B cell (primary cell): ENCODE data around the gene HOXD4. TPM values are rescaled to one million over a fixed set of nuclear protein-coding genes. Genes with fewer than 3 reads are reported as not detected.

Source experiments
- ATAC-seq: fragments of 200-7000 bp; cut with Tn5 transposase; one replicate; pipeline ENCODE4 v1.10.0; 2021; ENCODE audit warnings: low read depth, mild to moderate bottlenecking, moderate number of reproducible peaks, moderate library complexity
- CTCF ChIA-PET: fragments of 350-600 bp; sonication (Branson Sonifier 250); formaldehyde crosslinking; loops from one replicate; lab custom pipeline; 2021; ENCODE audit warnings: antibody characterized with exemption, inconsistent platforms; lab: Charles Lee
- POLR2A ChIA-PET: fragments of 350-600 bp; sonication (Branson Sonifier 250); formaldehyde crosslinking; loops from one replicate; lab custom pipeline; 2021; ENCODE audit warnings: antibody characterized with exemption; lab: Charles Lee
- DNase-seq: peaks from one replicate; pipeline ENCODE4 v3.0.0; 2013
- H2AFZ ChIP-seq: 2 replicates; pipeline ENCODE4 v1.6.1; 2012; ENCODE audit warnings: mild to moderate bottlenecking, low read depth, low read length; ENCODE audit not compliant: insufficient read depth, poor library complexity, severe bottlenecking
- H3K27ac ChIP-seq, 2 donors: 1 replicate in 1 of 2; 2 replicates in 1 of 2; pipeline ENCODE4 v1.5.1; 2012 to 2013; ENCODE audit warnings: low read length in 2 of 2, mild to moderate bottlenecking in 2 of 2, moderate library complexity in 1 of 2
- H3K27me3 ChIP-seq, 4 experiments: fragments of 200-600 bp in 1 of 4; sonication (generic) in 1 of 4; replicated peaks in 1 of 4; 1 replicate in 2 of 4; 2 replicates in 2 of 4; pipeline versions ENCODE4 v1.6.1 to v1.7.0; 2013 to 2016; ENCODE audit warnings: low read length in 3 of 4, mild to moderate bottlenecking in 2 of 4, mixed read lengths in 1 of 4, moderate library complexity in 1 of 4; ENCODE audit not compliant: insufficient read depth in 4 of 4, control insufficient read depth in 3 of 4; ENCODE audit errors: control extremely low read depth in 1 of 4
- H3K36me3 ChIP-seq, 2 experiments: replicated peaks in 1 of 2; 1 replicate in 1 of 2; 2 replicates in 1 of 2; pipeline versions ENCODE4 v1.6.1 to v1.7.1; 2013; ENCODE audit warnings: low read length in 1 of 2; ENCODE audit not compliant: insufficient read depth in 2 of 2, control insufficient read depth in 1 of 2; ENCODE audit errors: control extremely low read depth in 1 of 2, extremely low read depth in 1 of 2
- H3K4me1 ChIP-seq, 2 donors: fragments of 200-600 bp in 1 of 2; sonication (generic) in 1 of 2; 1 replicate in 1 of 2; 2 replicates in 1 of 2; pipeline versions ENCODE4 v1.5.1 to v1.6.1; 2013 to 2017; ENCODE audit warnings: low read length in 2 of 2; ENCODE audit not compliant: control insufficient read depth in 2 of 2, insufficient read depth in 2 of 2
- H3K4me2 ChIP-seq: replicated peaks from 2 replicates; pipeline ENCODE3; 2012; ENCODE audit warnings: mild to moderate bottlenecking, low read depth, low read length; ENCODE audit not compliant: poor library complexity, severe bottlenecking
- H3K4me3 ChIP-seq, 5 experiments: fragments of 200-600 bp in 1 of 5; sonication (generic) in 1 of 5; 1 replicate in 3 of 5; 2 replicates in 2 of 5; pipeline versions ENCODE4 v1.5.1 to v1.7.0; 2011 to 2016; ENCODE audit warnings: low read length in 4 of 5, mild to moderate bottlenecking in 4 of 5, low read depth in 2 of 5, control low read depth in 1 of 5, moderate library complexity in 1 of 5; ENCODE audit not compliant: insufficient read depth in 1 of 5; ENCODE audit errors: control extremely low read depth in 1 of 5, extremely low read depth in 1 of 5
- H3K79me2 ChIP-seq: fragments of 200-600 bp; sonication (generic); one replicate; pipeline ENCODE4 v1.6.0; 2016; ENCODE audit warnings: low read length; ENCODE audit not compliant: control insufficient read depth, insufficient read depth
- H3K9ac ChIP-seq: fragments of 200-600 bp; sonication (generic); 2 replicates; pipeline ENCODE4 v1.6.1; 2017; ENCODE audit warnings: mild to moderate bottlenecking, low read length, moderate library complexity
- H3K9me3 ChIP-seq, 3 donors: one replicate each; pipeline versions ENCODE4 v1.6.1 to v1.7.1; 2013; ENCODE audit warnings: low read length in 2 of 3; ENCODE audit not compliant: control insufficient read depth in 2 of 3, insufficient read depth in 1 of 3; ENCODE audit errors: control extremely low read depth in 1 of 3
- H4K20me1 ChIP-seq: 2 replicates; pipeline ENCODE4 v1.6.0; 2012; ENCODE audit warnings: mild to moderate bottlenecking, low read length; ENCODE audit not compliant: insufficient read depth, control insufficient read depth, poor library complexity, severe bottlenecking
- H3K27ac Mint-ChIP-seq: one replicate; pipeline ENCODE4 v1.8.0; 2021; ENCODE audit warnings: mixed read lengths
- H3K27me3 Mint-ChIP-seq: one replicate; pipeline ENCODE4 v1.8.0; 2021; ENCODE audit warnings: mixed read lengths
- H3K4me1 Mint-ChIP-seq: one replicate; pipeline ENCODE4 v1.8.0; 2021; ENCODE audit warnings: mixed read lengths
- H3K4me3 Mint-ChIP-seq: one replicate; pipeline ENCODE4 v1.8.0; 2021; ENCODE audit warnings: mixed read lengths
- H3K9me3 Mint-ChIP-seq: one replicate; pipeline ENCODE4 v1.8.0; 2022; ENCODE audit warnings: mixed read lengths; ENCODE audit not compliant: insufficient read depth
- CTCF ChIP-seq: fragments of 200-600 bp; IDR thresholded peaks from one replicate; pipeline ENCODE4 v1.8.0; 2022; ENCODE audit warnings: antibody characterized with exemption, mild to moderate bottlenecking
- EZH2 ChIP-seq: IDR thresholded peaks from 2 replicates; pipeline ENCODE4 v1.6.1; 2012; ENCODE audit warnings: borderline replicate concordance, low read depth, mild to moderate bottlenecking, moderate library complexity, low read length; ENCODE audit not compliant: insufficient read depth, poor library complexity, severe bottlenecking
- WGBS: methylation state at CpG from one replicate; pipeline ENCODE4 v1.1.5; 2013; ENCODE audit warnings: missing lambda C conversion rate; ENCODE audit not compliant: insufficient coverage; 5-methylcytosine and 5-hydroxymethylcytosine counted together
- intact Hi-C: fragments of 100-400 bp; cut with micrococcal nuclease; formaldehyde crosslinking; loops from one replicate; pipeline ENCODE4 v1.10.0; 2022
- polyA plus RNA-seq: library from polyadenylated mRNA; depleted of rRNA; stranded (reverse); fragments of >200 nt; gene quantifications from 2 replicates; pipeline ENCODE4 v1.2.3, GENCODE V29; 2012
- total RNA-seq, 2 donors: library from RNA; stranded (reverse); fragments of 120-200 nt in 1 of 2; gene quantifications; 1 replicate in 1 of 2; 2 replicates in 1 of 2; pipeline versions ENCODE4 v1.2.3 to v1.2.4, GENCODE V29; 2013 to 2022

HOXD4 gene
- total and polyA plus RNA-seq, 2 donors (not counting 1 experiment from before 2014, with no cell fraction given) = not detected

GRCh38 chr2:176145085-176145969 lies 6.0 kb upstream of the HOXD4 start:
- H3K79me2 ChIP-seq = no peaks in the 10 kb centered on the region
- H3K36me3 ChIP-seq = no peaks in the 10 kb centered on the region
- no peak overlapping the region for H3K27ac ChIP-seq
- CTCF ChIA-PET = interaction anchor here (0.7 kb wide), 2 partner anchors 233 to 310 kb away, joined by 3 read pairs; no protein-coding TSS in a partner anchor
- no peak overlapping the region for H2AFZ ChIP-seq
- no peak for DNase-seq
- H3K9me3 ChIP-seq = peaks cover 0 to 21% (median 0%) of the 10 kb centered on the region in 3 donors
- Mint-ChIP-seq H3K9me3 (no peaks in the 10 kb centered on the region), H3K4me1 (peaks cover 7% of the 10 kb centered on the region), H3K27me3 (peaks cover 76% of the 10 kb centered on the region), H3K4me3 (no peak overlapping the region), H3K27ac (no peak overlapping the region)
- ATAC-seq = no peak
- no peak overlapping the region for H3K9ac ChIP-seq
- intact Hi-C loops = no loop called here
- peaks cover 7 to 13% of the 10 kb centered on the region in 2 donors for H3K4me1 ChIP-seq
- H3K27me3 ChIP-seq = peaks cover 0 to 92% (median 60%) of the 10 kb centered on the region in 4 experiments
- POLR2A ChIA-PET = no interaction called here
- no peaks in the 10 kb centered on the region for H4K20me1 ChIP-seq
- H3K4me3 ChIP-seq = no peak overlapping the region
- TF ChIP-seq CTCF = no peak
- no peak for TF ChIP-seq EZH2
- 43% methylated on average over 1 of the region's 4 CpGs for WGBS
- no peak overlapping the region for H3K4me2 ChIP-seq

- H3K27ac Mint-ChIP-seq = no peak overlapping the region
- Histone ChIP-seq H2AFZ (no peak overlapping the region), H3K27me3 (peaks cover 0 to 92% (median 60%) of the 10 kb centered on the region in 4 experiments), H3K9ac (no peak overlapping the region), H3K4me1 (peaks cover 0 to 5% of the 10 kb centered on the region in 2 donors), H3K36me3 (no peaks in the 10 kb centered on the region), H3K4me2 (no peak overlapping the region), H3K4me3 (no peak overlapping the region), H4K20me1 (no peaks in the 10 kb centered on the region), H3K27ac (no peak overlapping the region), H3K79me2 (no peaks in the 10 kb centered on the region), H3K9me3 (peaks cover 0 to 19% (median 0%) of the 10 kb centered on the region in 3 donors)
- no peak overlapping the region for H3K4me3 Mint-ChIP-seq
- TF ChIP-seq EZH2 (no peak), CTCF (no peak)
- 14% methylated on average over 2 of the region's 6 CpGs for WGBS
- intact Hi-C loops = no loop called here
- POLR2A ChIA-PET = no interaction called here
- CTCF ChIA-PET = interaction anchor here (0.7 kb wide), 2 partner anchors 232 to 309 kb away, joined by 3 read pairs; no protein-coding TSS in a partner anchor
- no peak for ATAC-seq
- peaks cover 4% of the 10 kb centered on the region for H3K4me1 Mint-ChIP-seq
- H3K27me3 Mint-ChIP-seq = peaks cover 80% of the 10 kb centered on the region
- no peaks in the 10 kb centered on the region for H3K9me3 Mint-ChIP-seq
- no peak for DNase-seq
Observed at GRCh38 chr2:176146101-176146500, 5.2 kb upstream of the HOXD4 start.
